Trophoblast cell (in vitro differentiated cells and primary cell): ENCODE results near the gene POU1F1. TPM values are rescaled to one million over a fixed set of nuclear protein-coding genes. Genes with fewer than 3 reads are reported as not detected.

Experiments
- DNase-seq, 2 donors: peaks; one replicate each; pipeline ENCODE4 v3.0.0-alpha.2; 2016
- H2AFZ ChIP-seq: 2 replicates; pipeline ENCODE4 v1.6.1; 2013; ENCODE audit warnings: low read length, moderate library complexity, mild to moderate bottlenecking; ENCODE audit not compliant: insufficient read depth, poor library complexity
- H2AK5ac ChIP-seq: 2 replicates; pipeline ENCODE4 v1.6.1; 2013; ENCODE audit warnings: mild to moderate bottlenecking, low read length
- H2BK120ac ChIP-seq: 2 replicates; pipeline ENCODE4 v1.6.1; 2013; ENCODE audit warnings: low read length, mild to moderate bottlenecking, moderate library complexity; ENCODE audit not compliant: insufficient read depth, poor library complexity
- H2BK12ac ChIP-seq: 2 replicates; pipeline ENCODE4 v1.6.1; 2013; ENCODE audit warnings: mild to moderate bottlenecking, low read length, moderate library complexity
- H2BK5ac ChIP-seq: 2 replicates; pipeline ENCODE4 v1.6.1; 2013; ENCODE audit warnings: low read length, low read depth, moderate library complexity, mild to moderate bottlenecking; ENCODE audit not compliant: poor library complexity
- H3K14ac ChIP-seq: 2 replicates; pipeline ENCODE4 v1.6.1; 2013; ENCODE audit warnings: mild to moderate bottlenecking, low read length
- H3K18ac ChIP-seq: 2 replicates; pipeline ENCODE4 v1.6.1; 2013; ENCODE audit warnings: mild to moderate bottlenecking, low read length
- H3K23ac ChIP-seq: 2 replicates; pipeline ENCODE4 v1.6.1; 2013; ENCODE audit warnings: low read length
- H3K27ac ChIP-seq: 2 replicates; pipeline ENCODE4 v1.5.1; 2013; ENCODE audit warnings: low read depth, mild to moderate bottlenecking, inconsistent platforms, low read length, moderate library complexity
- H3K27me3 ChIP-seq: 2 replicates; pipeline ENCODE4 v1.6.1; 2013; ENCODE audit warnings: inconsistent platforms, mild to moderate bottlenecking, low read length, moderate library complexity; ENCODE audit not compliant: insufficient read depth
- H3K36me3 ChIP-seq, 2 experiments: 1 replicate in 1 of 2; 2 replicates in 1 of 2; pipeline ENCODE4 v1.6.1; 2013; ENCODE audit warnings: low read length in 2 of 2, mild to moderate bottlenecking in 2 of 2, moderate library complexity in 1 of 2; ENCODE audit not compliant: insufficient read depth in 2 of 2, control insufficient read depth in 1 of 2
- H3K4ac ChIP-seq: 2 replicates; pipeline ENCODE4 v1.6.1; 2013; ENCODE audit warnings: low read depth, mild to moderate bottlenecking, low read length, moderate library complexity
- H3K4me1 ChIP-seq, 2 experiments: 1 replicate in 1 of 2; 2 replicates in 1 of 2; pipeline ENCODE4 v1.6.1; 2013; ENCODE audit warnings: low read length in 2 of 2, mild to moderate bottlenecking in 2 of 2, moderate library complexity in 1 of 2; ENCODE audit not compliant: insufficient read depth in 2 of 2, control insufficient read depth in 1 of 2
- H3K4me2 ChIP-seq: 2 replicates; pipeline ENCODE4 v1.6.1; 2013; ENCODE audit warnings: inconsistent platforms, mild to moderate bottlenecking, low read length, moderate library complexity
- H3K4me3 ChIP-seq: 2 replicates; pipeline ENCODE4 v1.5.1; 2013; ENCODE audit warnings: mild to moderate bottlenecking, low read depth, low read length, inconsistent platforms
- H3K79me1 ChIP-seq: one replicate; pipeline ENCODE4 v1.6.1; 2013; ENCODE audit warnings: low read length
- H3K79me2 ChIP-seq: 2 replicates; pipeline ENCODE4 v1.6.1; 2013; ENCODE audit warnings: low read length, mild to moderate bottlenecking; ENCODE audit not compliant: control insufficient read depth, insufficient read depth, poor library complexity
- H3K9ac ChIP-seq: 2 replicates; pipeline ENCODE4 v1.6.1; 2013; ENCODE audit warnings: mild to moderate bottlenecking, low read length
- H3K9me3 ChIP-seq: 2 replicates; pipeline ENCODE4 v1.6.1; 2013; ENCODE audit warnings: low read depth, mild to moderate bottlenecking, control low read depth, inconsistent platforms, low read length; ENCODE audit not compliant: insufficient read depth
- H4K12ac ChIP-seq: 2 replicates; pipeline ENCODE4 v1.6.1; 2013; ENCODE audit warnings: low read depth, mild to moderate bottlenecking, low read length, moderate library complexity
- H4K8ac ChIP-seq: 2 replicates; pipeline ENCODE4 v1.6.1; 2013; ENCODE audit warnings: low read depth, mild to moderate bottlenecking, low read length, moderate library complexity
- H4K91ac ChIP-seq: one replicate; pipeline ENCODE4 v1.6.1; 2013; ENCODE audit warnings: low read depth, mild to moderate bottlenecking, low read length, moderate library complexity
- WGBS: extraction: QIAGEN DNeasy Blood & Tissue Kit; methylation state at CpG from one replicate; pipeline ENCODE4 v1.1.7; 2013; ENCODE audit warnings: missing lambda C conversion rate; ENCODE audit not compliant: insufficient read length, insufficient coverage; ENCODE audit errors: extremely low coverage; 5-methylcytosine and 5-hydroxymethylcytosine counted together
- polyA plus RNA-seq: library from polyadenylated mRNA; stranded (reverse); fragments of 200-250 nt; gene quantifications from 2 replicates; pipeline ENCODE4 v1.2.3, GENCODE V29; 2013

Gene POU1F1
- not detected in 2 replicates for polyA plus RNA-seq

- Histone ChIP-seq H2BK12ac (no peak within 1 kb of the TSS), H3K4me1 (no peaks in the 10 kb centered on the region), H3K9ac (no peak within 1 kb of the TSS), H4K8ac (no peak within 1 kb of the TSS), H2AFZ (no peak within 1 kb of the TSS), H3K14ac (no peak within 1 kb of the TSS), H3K4ac (no peak within 1 kb of the TSS), H3K9me3 (no peaks in the 10 kb centered on the region), H2BK120ac (no peak within 1 kb of the TSS), H4K91ac (no peak within 1 kb of the TSS), H3K18ac (no peak within 1 kb of the TSS), H3K36me3 (no peaks in the 10 kb centered on the region), H2BK5ac (no peak within 1 kb of the TSS), H3K79me1 (no peaks in the 10 kb centered on the region), H3K4me3 (no peak within 1 kb of the TSS), H2AK5ac (no peak within 1 kb of the TSS), H4K12ac (no peak within 1 kb of the TSS), H3K27ac (no peak within 1 kb of the TSS), H3K23ac (no peak within 1 kb of the TSS), H3K79me2 (no peaks in the 10 kb centered on the region), H3K27me3 (no peaks in the 10 kb centered on the region), H3K4me2 (no peak within 1 kb of the TSS)
- DNase-seq, result no peak
- WGBS, result no CpG with 5 or more reads among the region's 6 CpGs
Observed at GRCh38 chr3:87276484-87276883, at the start of gene POU1F1. Gene POU1F1 (minus strand): TSS chr3:87276584. CDS start chr3:87276462, 122 bp downstream.

DNA sequence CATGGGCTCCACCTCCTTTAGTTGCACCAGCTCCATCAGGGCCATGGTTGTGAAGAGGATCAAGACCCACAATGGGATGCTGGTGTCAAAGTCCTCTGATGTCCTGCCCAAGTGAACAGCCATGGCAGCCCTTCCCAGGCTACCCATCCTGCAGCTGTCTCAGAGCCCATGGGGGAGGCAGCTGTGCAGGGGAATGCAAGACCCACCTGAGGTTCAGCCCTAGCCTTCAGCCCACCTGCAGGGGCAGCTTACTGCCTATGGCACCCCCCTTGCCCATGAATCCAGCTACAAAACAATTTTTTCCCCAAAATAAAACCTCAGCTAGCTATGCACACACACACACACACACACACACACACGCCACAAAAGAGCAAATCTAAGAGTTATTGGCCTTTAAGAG lies 48.2 kb upstream of the POU1F1 start:
- no peak for DNase-seq
- Histone ChIP-seq H3K18ac (no peak overlapping the region), H2BK5ac (no peak overlapping the region), H3K36me3 (no peaks in the 10 kb centered on the region), H2BK12ac (no peak overlapping the region), H3K9me3 (peaks cover 4% of the 10 kb centered on the region), H2AK5ac (no peak overlapping the region), H3K4me3 (no peak overlapping the region), H2BK120ac (no peak overlapping the region), H3K4me2 (no peak overlapping the region), H3K23ac (no peak overlapping the region), H2AFZ (no peak overlapping the region), H3K4me1 (peaks cover 0 to 3% of the 10 kb centered on the region in 2 experiments), H4K12ac (no peak overlapping the region), H3K14ac (no peak overlapping the region), H4K91ac (no peak overlapping the region), H3K79me1 (no peaks in the 10 kb centered on the region), H3K27me3 (no peaks in the 10 kb centered on the region), H3K79me2 (no peaks in the 10 kb centered on the region), H3K27ac (no peak overlapping the region), H4K8ac (no peak overlapping the region), H3K4ac (no peak overlapping the region), H3K9ac (no peak overlapping the region)
- WGBS, result no CpG with 5 or more reads among the region's 1 CpG

- no peak overlapping the region for H2BK5ac ChIP-seq
- H3K27ac ChIP-seq, result no peak overlapping the region
- no peaks in the 10 kb centered on the region for H3K27me3 ChIP-seq
- no peak overlapping the region for H4K8ac ChIP-seq
- no peak overlapping the region for H2AK5ac ChIP-seq
- no peak overlapping the region for H3K4me2 ChIP-seq
- H3K9me3 ChIP-seq, result peaks cover 4% of the 10 kb centered on the region
- no peak overlapping the region for H2AFZ ChIP-seq
- no peaks in the 10 kb centered on the region for H3K79me2 ChIP-seq
- no peak overlapping the region for H3K23ac ChIP-seq
- no peak overlapping the region for H3K4ac ChIP-seq
- no peak overlapping the region for H3K18ac ChIP-seq
- peak; percentile 38 to 56 for DNase-seq
- H4K91ac ChIP-seq, result no peak overlapping the region
- H3K4me3 ChIP-seq, result no peak overlapping the region
- H3K4me1 ChIP-seq, result peaks cover 0 to 3% of the 10 kb centered on the region in 2 experiments
- no peaks in the 10 kb centered on the region for H3K36me3 ChIP-seq
- peak overlapping the region; percentile 3 for H2BK120ac ChIP-seq
- H2BK12ac ChIP-seq, result no peak overlapping the region
- H4K12ac ChIP-seq, result no peak overlapping the region
- no peak overlapping the region for H3K9ac ChIP-seq
- H3K14ac ChIP-seq, result no peak overlapping the region
- H3K79me1 ChIP-seq, result no peaks in the 10 kb centered on the region
- no CpG with 5 or more reads among the region's 7 CpGs for WGBS
Observed at GRCh38 chr3:87320756-87321626, 44.6 kb upstream of the POU1F1 start.

- no peak overlapping the region for H2BK12ac ChIP-seq
- WGBS, result no CpG with 5 or more reads among the region's 2 CpGs
- no peak overlapping the region for H3K4me2 ChIP-seq
- H3K27ac ChIP-seq, result no peak overlapping the region
- no peak overlapping the region for H3K14ac ChIP-seq
- H2AFZ ChIP-seq, result no peak overlapping the region
- no peak overlapping the region for H3K23ac ChIP-seq
- no peaks in the 10 kb centered on the region for H3K27me3 ChIP-seq
- H3K18ac ChIP-seq, result no peak overlapping the region
- no peak overlapping the region for H3K4ac ChIP-seq
- H3K36me3 ChIP-seq, result no peaks in the 10 kb centered on the region
- H3K79me1 ChIP-seq, result no peaks in the 10 kb centered on the region
- no peak overlapping the region for H3K9ac ChIP-seq
- DNase-seq, result peak in 1 of 2 donors; percentile 74
- H3K9me3 ChIP-seq, result peaks cover 2% of the 10 kb centered on the region
- no peak overlapping the region for H2BK5ac ChIP-seq
- no peak overlapping the region for H2AK5ac ChIP-seq
- H3K4me3 ChIP-seq, result no peak overlapping the region
- H4K12ac ChIP-seq, result no peak overlapping the region
- no peaks in the 10 kb centered on the region for H3K79me2 ChIP-seq
- no peak overlapping the region for H2BK120ac ChIP-seq
- no peak overlapping the region for H4K91ac ChIP-seq
- peaks cover 0 to 3% of the 10 kb centered on the region in 2 experiments for H3K4me1 ChIP-seq
- H4K8ac ChIP-seq, result no peak overlapping the region
Observed at GRCh38 chr3:87318617-87319021, 42.2 kb upstream of the POU1F1 start.
